NB4 (cell line): ENCODE data around the gene PLS3.

Source experiments
- DNase-seq: peaks from one replicate; pipeline ENCODE4 v3.0.0; 2010; ENCODE audit warnings: low read depth
- H3K4me3 ChIP-seq: one replicate; pipeline ENCODE4 v1.5.1; 2011; ENCODE audit warnings: mild to moderate bottlenecking, low read depth, low read length, moderate library complexity
- CTCF ChIP-seq: IDR thresholded peaks from one replicate; pipeline ENCODE4 v1.5.1; 2012; ENCODE audit warnings: low read depth, low read length
- MYC ChIP-seq: IDR thresholded peaks from 2 replicates; pipeline ENCODE4 v1.6.1; 2011; ENCODE audit warnings: low read depth, low read length
- POLR2A ChIP-seq: IDR thresholded peaks from 2 replicates; pipeline ENCODE4 v1.6.1; 2011; ENCODE audit warnings: mild to moderate bottlenecking; ENCODE audit not compliant: insufficient read length; ENCODE audit errors: extremely low read depth
- TF ChIP-seq, protein P1 (sequence below): IDR thresholded peaks from 2 replicates; pipeline ENCODE4 v1.6.1; 2011; ENCODE audit warnings: low read depth, low read length

PLS3 gene

DNA sequence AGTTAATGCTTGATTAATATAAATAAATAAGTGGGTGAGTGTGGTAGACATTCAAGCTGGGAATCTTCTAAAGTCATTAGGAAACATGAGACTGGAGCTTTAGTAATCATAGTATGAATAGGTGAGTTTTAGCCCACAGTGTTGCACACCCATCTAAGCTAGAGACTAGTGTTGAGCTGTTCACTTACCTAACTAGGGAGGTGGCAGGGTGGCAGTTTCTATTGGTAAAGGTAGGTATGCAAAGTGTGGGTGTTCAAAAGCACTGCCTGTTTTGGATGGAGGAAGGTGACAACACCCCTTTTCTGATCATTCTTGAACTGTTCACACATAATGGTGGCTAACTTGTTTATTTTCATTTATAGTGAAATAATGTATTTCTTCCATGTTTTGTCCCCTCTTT, 41.3 kb downstream of the PLS3 start:
- no peak for TF ChIP-seq POLR2A
- no peak for DNase-seq
- H3K4me3 ChIP-seq, result no peak overlapping the region

GRCh38 chrX:115602729-115603389, 41.9 kb downstream of the PLS3 start:
- no peak for DNase-seq
- no peak for TF ChIP-seq MYC
- TF ChIP-seq POLR2A, result no peak
- no peak for TF ChIP-seq CTCF
- TF ChIP-seq, protein P1, sequence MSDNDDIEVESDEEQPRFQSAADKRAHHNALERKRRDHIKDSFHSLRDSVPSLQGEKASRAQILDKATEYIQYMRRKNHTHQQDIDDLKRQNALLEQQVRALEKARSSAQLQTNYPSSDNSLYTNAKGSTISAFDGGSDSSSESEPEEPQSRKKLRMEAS, result no peak
- no peak overlapping the region for H3K4me3 ChIP-seq

DNA sequence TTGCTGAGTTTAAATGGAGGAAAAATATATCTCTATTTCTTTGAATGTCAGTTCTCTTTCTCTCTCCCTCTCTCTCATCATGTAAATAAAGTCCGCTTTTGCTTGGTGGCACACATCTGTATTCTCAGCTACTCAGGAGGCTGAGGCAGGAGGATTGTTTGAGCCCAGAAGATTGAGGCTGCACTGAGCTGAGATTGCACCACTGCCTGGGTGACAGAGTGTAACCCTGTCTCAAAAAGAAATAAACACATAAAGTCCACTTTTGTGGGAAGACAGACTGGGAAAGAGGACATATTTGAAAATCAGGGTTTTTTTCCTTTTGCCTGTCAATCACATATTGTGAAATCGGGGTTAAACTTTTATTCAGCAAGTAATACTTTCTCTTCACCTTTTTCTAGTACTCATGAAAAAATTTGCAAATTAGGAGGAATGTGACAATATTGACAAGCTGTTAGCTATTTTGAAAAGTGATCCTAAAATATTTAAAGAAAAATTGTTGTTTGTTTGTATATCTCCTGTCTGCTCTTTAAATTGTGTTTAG, 42.6 kb downstream of the PLS3 start:
- DNase-seq, result no peak
- no peak overlapping the region for H3K4me3 ChIP-seq
- TF ChIP-seq POLR2A, result no peak
- TF ChIP-seq MYC, result no peak
- no peak for TF ChIP-seq CTCF
- TF ChIP-seq, protein P1, result no peak

- TF ChIP-seq, protein P1, result no peak
- TF ChIP-seq MYC, result no peak
- TF ChIP-seq CTCF, result no peak
- TF ChIP-seq POLR2A, result no peak
- no peak overlapping the region for H3K4me3 ChIP-seq
- DNase-seq, result no peak
Measured at GRCh38 chrX:115606861-115607260, 45.9 kb downstream of the PLS3 start.

DNA sequence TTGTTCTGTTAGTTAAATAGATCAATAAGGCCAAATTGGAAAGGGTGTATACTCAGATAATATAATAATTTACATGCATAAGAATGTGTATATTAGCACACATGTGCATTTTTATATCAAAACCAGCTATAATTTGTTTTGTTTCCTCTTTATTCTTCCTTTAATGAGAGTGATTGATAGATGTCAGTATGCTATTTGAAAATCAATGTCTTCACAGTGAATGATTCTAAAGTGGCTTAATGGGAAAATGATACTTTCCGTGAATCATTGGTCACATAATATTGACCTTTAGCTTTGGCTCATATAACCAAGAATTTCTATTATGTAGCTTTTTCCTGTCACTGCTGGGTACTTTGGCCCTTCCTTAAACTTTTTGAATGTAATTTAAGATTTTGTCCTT, 48.6 kb downstream of the PLS3 start:
- no peak overlapping the region for H3K4me3 ChIP-seq
- TF ChIP-seq, protein P1, result no peak
- no peak for TF ChIP-seq POLR2A
- no peak for TF ChIP-seq CTCF
- no peak for TF ChIP-seq MYC
- no peak for DNase-seq

- DNase-seq, result no peak
- TF ChIP-seq POLR2A, result no peak
- TF ChIP-seq CTCF, result no peak
- TF ChIP-seq, protein P1, result no peak
- no peak for TF ChIP-seq MYC
- no peak overlapping the region for H3K4me3 ChIP-seq
Measured at GRCh38 chrX:115616943-115617563, 56.1 kb downstream of the PLS3 start.
